ENCODE results near the gene PLAC9.

PLAC9 gene

DNA sequence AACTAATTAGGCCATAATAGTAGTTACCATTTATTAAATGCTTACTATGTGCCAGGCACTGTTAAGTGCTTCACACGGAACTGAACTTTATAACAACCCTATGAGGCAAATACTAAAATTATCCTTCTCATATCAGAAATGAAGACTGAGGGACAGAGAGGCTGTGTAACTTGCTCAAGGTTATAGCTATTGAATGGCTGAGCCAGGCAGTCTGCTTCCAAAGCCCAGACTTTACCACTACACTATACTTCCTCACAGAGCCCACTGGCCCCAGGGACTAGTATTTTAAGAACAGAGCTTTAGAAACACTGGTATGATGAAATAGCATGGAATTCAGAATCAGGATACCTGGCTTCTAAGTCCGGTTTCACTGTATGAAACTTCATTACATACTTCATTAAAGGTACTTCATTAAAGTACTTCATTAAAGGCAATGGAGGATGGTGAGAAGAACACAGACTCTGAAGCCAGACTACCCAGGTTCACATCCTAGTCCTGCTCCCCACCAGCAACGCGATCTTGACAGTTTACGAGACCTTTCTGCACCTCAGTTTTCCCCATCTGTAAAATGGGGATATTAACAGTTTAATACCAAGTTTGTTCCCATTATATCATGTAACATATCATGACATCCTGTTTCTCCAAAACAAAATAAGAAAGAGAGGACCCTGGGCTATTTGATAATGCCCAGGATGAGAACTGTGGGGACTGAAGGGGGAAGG is 53.2 kb downstream of the PLAC9 start:
- H3K27ac ChIP-seq (ENCODE audit: extremely low read depth, low read depth, low read length), result no peak overlapping the region
- peaks cover 0 to 5% of the 10 kb centered on the region in 2 experiments; a peak in 2 of 3 replicates for H3K36me3 ChIP-seq (ENCODE audit: control insufficient read depth in 2 of 2, insufficient read depth in 1 of 2, low read length in 2 of 2)
- H3K4me1 ChIP-seq (ENCODE audit: control insufficient read depth, insufficient read depth, low read length), result no peaks in the 10 kb centered on the region
- TF ChIP-seq ZNF133 (tag by site-specific recombination; IDR thresholded peaks at IDR 0.05), result no peak
- no peak for TF ChIP-seq ZNF747 (tag by site-specific recombination; IDR thresholded peaks at IDR 0.05)
- TF ChIP-seq ZNF10 (tag by site-specific recombination; IDR thresholded peaks at IDR 0.05), result no peak
- TF ChIP-seq ZNF362 (tag by site-specific recombination; IDR thresholded peaks at IDR 0.05), result no peak
- no peak for TF ChIP-seq HOXC10 (CRISPR knock-in tag; IDR thresholded peaks at IDR 0.05)
- TF ChIP-seq ZNF148 (tag by site-specific recombination; IDR thresholded peaks at IDR 0.05; ENCODE audit: borderline replicate concordance), result no peak
- TF ChIP-seq ZNF658 (tag by site-specific recombination; IDR thresholded peaks at IDR 0.05), result no peak
- no peak for TF ChIP-seq ZNF214 (tag by site-specific recombination; IDR thresholded peaks at IDR 0.05; ENCODE audit: borderline replicate concordance)
- no peak for TF ChIP-seq PATZ1 (tag by site-specific recombination; IDR thresholded peaks at IDR 0.05)
- TF ChIP-seq SALL2 (tag by site-specific recombination; IDR thresholded peaks at IDR 0.05; ENCODE audit: borderline replicate concordance), result no peak
- TF ChIP-seq KLF17 (tag by site-specific recombination; IDR thresholded peaks at IDR 0.05), result no peak
- ChIA-PET POLR2A (no interaction called here), CTCF (interaction anchor here (1.1 to 1.6 kb wide), 2 partner anchors 8 to 18 kb away, joined by 3 read pairs; no protein-coding TSS in a partner anchor)
- H3K4me3 ChIP-seq (ENCODE audit: low read depth, low read length), result no peak overlapping the region
- no peaks in the 10 kb centered on the region for H3K9me3 ChIP-seq (ENCODE audit: control insufficient read depth, insufficient read depth, low read depth, low read length)

- POLR2A ChIA-PET, result no interaction called here
- CTCF ChIA-PET, result interaction anchor here (0.6 kb wide), 1 partner anchor 1074 kb away, joined by 3 read pairs; no protein-coding TSS in a partner anchor
- H3K4me1 ChIP-seq (ENCODE audit: control insufficient read depth, insufficient read depth, low read length), result no peaks in the 10 kb centered on the region
- peaks cover 0 to 3% of the 10 kb centered on the region in 2 experiments; a peak in 1 of 3 replicates for H3K36me3 ChIP-seq (ENCODE audit: control insufficient read depth in 2 of 2, insufficient read depth in 1 of 2, low read length in 2 of 2)
- H3K4me3 ChIP-seq (ENCODE audit: low read depth, low read length), result no peak overlapping the region
- H3K27ac ChIP-seq (ENCODE audit: extremely low read depth, low read depth, low read length), result no peak overlapping the region
- H3K9me3 ChIP-seq (ENCODE audit: control insufficient read depth, insufficient read depth, low read depth, low read length), result no peaks in the 10 kb centered on the region
- TF ChIP-seq ZNF23 (tag by site-specific recombination; IDR thresholded peaks at IDR 0.05; ENCODE audit: borderline replicate concordance), result no peak
- TF ChIP-seq ZNF692 (tag by site-specific recombination; IDR thresholded peaks at IDR 0.05), result no peak
- no peak for TF ChIP-seq ZFP69B (tag by site-specific recombination; IDR thresholded peaks at IDR 0.05)
- no peak for TF ChIP-seq ZNF626 (tag by site-specific recombination; IDR thresholded peaks at IDR 0.05)
- TF ChIP-seq, protein P1, sequence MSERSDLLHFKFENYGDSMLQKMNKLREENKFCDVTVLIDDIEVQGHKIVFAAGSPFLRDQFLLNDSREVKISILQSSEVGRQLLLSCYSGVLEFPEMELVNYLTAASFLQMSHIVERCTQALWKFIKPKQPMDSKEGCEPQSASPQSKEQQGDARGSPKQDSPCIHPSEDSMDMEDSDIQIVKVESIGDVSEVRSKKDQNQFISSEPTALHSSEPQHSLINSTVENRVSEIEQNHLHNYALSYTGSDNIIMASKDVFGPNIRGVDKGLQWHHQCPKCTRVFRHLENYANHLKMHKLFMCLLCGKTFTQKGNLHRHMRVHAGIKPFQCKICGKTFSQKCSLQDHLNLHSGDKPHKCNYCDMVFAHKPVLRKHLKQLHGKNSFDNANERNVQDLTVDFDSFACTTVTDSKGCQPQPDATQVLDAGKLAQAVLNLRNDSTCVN (tag by site-specific recombination; optimal IDR thresholded peaks at IDR 0.05), result no peak
Observed at GRCh38 chr10:80186364-80187012, 54.0 kb downstream of the PLAC9 start.

Data from HEK293 (cell line).